CD4-positive, CD25-positive, alpha-beta regulatory T cell (primary cell): ENCODE measurements around the gene PCNT. TPM values are rescaled to one million over a fixed set of nuclear protein-coding genes. Genes with fewer than 3 reads are reported as not detected.
A peak's percentile ranks its signal among the peaks of the same experiment; 100 is the strongest.
"Not testable (repeated sequence)": the region's sequence is repeated elsewhere in the genome, so short reads cannot be mapped to it uniquely, and the experiment has no call there.

Source experiments
- ATAC-seq, 2 donors: fragments of 150-1000 bp; cut with Tn5 transposase; one replicate each; pipeline ENCODE4 v1.10.0; 2021; ENCODE audit warnings: low read depth in 2 of 2, moderate number of reproducible peaks in 2 of 2, moderate library complexity in 1 of 2
- DNase-seq, 3 donors: peaks; one replicate each; pipeline versions ENCODE4 v3.0.0 to v3.0.0-alpha.2; 2012 to 2022; ENCODE audit warnings: mixed read lengths in 1 of 3
- H3K27ac ChIP-seq: one replicate; pipeline ENCODE4 v1.7.0; 2013; ENCODE audit warnings: mild to moderate bottlenecking, low read length; ENCODE audit not compliant: insufficient read depth, poor library complexity, severe bottlenecking
- H3K27me3 ChIP-seq: one replicate; pipeline ENCODE4 v1.7.0; 2013; ENCODE audit warnings: low read length; ENCODE audit not compliant: control insufficient read depth, insufficient read depth
- H3K36me3 ChIP-seq: one replicate; pipeline ENCODE4 v1.7.0; 2013; ENCODE audit warnings: mild to moderate bottlenecking, low read length, moderate library complexity; ENCODE audit not compliant: control insufficient read depth, insufficient read depth
- H3K4me1 ChIP-seq: 2 replicates; pipeline ENCODE4 v1.7.0; 2013; ENCODE audit warnings: mild to moderate bottlenecking, low read length; ENCODE audit not compliant: insufficient read depth, control insufficient read depth, poor library complexity, severe bottlenecking
- H3K4me3 ChIP-seq: one replicate; pipeline ENCODE4 v1.7.0; 2013; ENCODE audit warnings: low read depth, mild to moderate bottlenecking, low read length, moderate library complexity
- H3K9me3 ChIP-seq, 2 experiments: 1 replicate in 1 of 2; 2 replicates in 1 of 2; pipeline ENCODE4 v1.7.0; 2013; ENCODE audit warnings: low read length in 2 of 2, mild to moderate bottlenecking in 1 of 2, moderate library complexity in 1 of 2; ENCODE audit not compliant: control insufficient read depth in 2 of 2
- H3K27ac Mint-ChIP-seq, 3 donors: one replicate each; pipeline ENCODE4 v1.8.0; 2020 to 2022; ENCODE audit warnings: mild to moderate bottlenecking in 3 of 3, mixed read lengths in 3 of 3, moderate library complexity in 2 of 3
- H3K27me3 Mint-ChIP-seq: one replicate; pipeline ENCODE4 v1.8.0; 2022; ENCODE audit warnings: mild to moderate bottlenecking, mixed read lengths
- H3K36me3 Mint-ChIP-seq: one replicate; pipeline ENCODE4 v1.8.0; 2020; ENCODE audit warnings: mixed read lengths
- H3K4me1 Mint-ChIP-seq, 4 donors: one replicate each; pipeline ENCODE4 v1.8.0; 2020 to 2022; ENCODE audit warnings: mixed read lengths in 4 of 4, mild to moderate bottlenecking in 1 of 4
- H3K4me3 Mint-ChIP-seq, 4 donors: one replicate each; pipeline ENCODE4 v1.8.0; 2020 to 2022; ENCODE audit warnings: mild to moderate bottlenecking in 4 of 4, mixed read lengths in 4 of 4, moderate library complexity in 3 of 4
- H3K9me3 Mint-ChIP-seq, 7 donors: one replicate each; pipeline ENCODE4 v1.8.0; 2020 to 2022; ENCODE audit warnings: mixed read lengths in 7 of 7, mild to moderate bottlenecking in 3 of 7, moderate library complexity in 2 of 7
- polyA plus RNA-seq, 4 donors: library from polyadenylated mRNA; unstranded; fragments of 300-500 nt; fragmentation: Illumina TruSeq; gene quantifications; one replicate each; pipeline ENCODE4 v1.2.3, GENCODE V29; 2021
- total RNA-seq: library from RNA; stranded (reverse); gene quantifications from one replicate; pipeline ENCODE4 v1.2.3, GENCODE V29; 2022

The PCNT gene
- total and polyA plus RNA-seq, 5 donors from 2014 or later, result 5.3 to 64.5 (median 10.5) TPM

- not testable (repeated sequence) for H3K27me3 Mint-ChIP-seq, H3K27me3 ChIP-seq, H3K27ac ChIP-seq, H3K9me3 Mint-ChIP-seq, H3K4me3 Mint-ChIP-seq, ATAC-seq, DNase-seq, H3K9me3 ChIP-seq, H3K4me3 ChIP-seq
- Histone ChIP-seq H3K36me3 (peaks cover 11% of the 10 kb centered on the region), H3K4me1 (peaks cover 12% of the 10 kb centered on the region)
- Mint-ChIP-seq H3K4me1 (peaks cover 0 to 19% (median 13%) of the 10 kb centered on the region in 4 donors), H3K36me3 (peaks cover 26% of the 10 kb centered on the region), H3K27ac (peak overlapping the region in 1 of 3 donors; percentile 52)
Observed at GRCh38 chr21:46372947-46373346, 49.0 kb downstream of the PCNT start.

DNA sequence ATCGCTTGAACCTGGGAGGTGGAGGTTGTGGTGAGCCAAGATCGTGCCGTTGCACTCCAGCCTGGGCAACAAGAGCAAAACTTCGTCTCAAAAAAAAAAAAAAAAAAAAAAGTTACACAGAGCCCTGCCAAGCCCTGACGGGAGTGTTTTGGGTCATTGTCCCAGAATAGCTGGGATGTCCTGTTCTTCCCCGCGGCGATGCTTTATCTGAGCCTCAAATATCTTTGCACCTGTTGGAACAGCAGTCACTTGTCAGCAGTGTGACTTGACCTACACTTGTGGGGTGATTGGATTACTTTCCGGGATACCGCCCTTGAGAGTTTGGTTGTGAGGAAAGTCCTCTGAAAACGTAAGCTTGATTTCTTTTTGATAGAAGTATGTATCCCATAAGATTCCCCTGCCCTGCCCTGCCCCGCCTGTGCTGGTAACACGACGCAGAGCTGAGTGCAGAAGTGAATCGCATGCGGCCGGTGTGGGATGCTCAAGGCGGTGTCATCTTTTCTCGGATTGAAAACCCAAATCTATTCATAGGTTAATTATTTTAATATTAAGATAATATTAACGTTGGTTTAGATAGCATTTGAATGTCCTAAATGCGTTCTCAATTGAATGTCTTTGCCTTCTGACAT lies 50.9 kb downstream of the PCNT start:
- no peak overlapping the region for H3K27ac ChIP-seq
- no peaks in the 10 kb centered on the region for H3K27me3 ChIP-seq
- ATAC-seq (no peak), DNase-seq (no peak)
- Mint-ChIP-seq H3K27ac (no peak overlapping the region), H3K4me3 (no peak overlapping the region), H3K27me3 (no peaks in the 10 kb centered on the region), H3K9me3 (peaks cover 0 to 1% (median 0%) of the 10 kb centered on the region in 7 donors), H3K36me3 (peaks cover 36% of the 10 kb centered on the region), H3K4me1 (peaks cover 0 to 9% (median 6%) of the 10 kb centered on the region in 4 donors)
- H3K9me3 ChIP-seq, result no peaks in the 10 kb centered on the region
- peaks cover 10% of the 10 kb centered on the region for H3K36me3 ChIP-seq
- H3K4me3 ChIP-seq, result no peak overlapping the region
- H3K4me1 ChIP-seq, result no peaks in the 10 kb centered on the region

- peaks cover 36% of the 10 kb centered on the region for H3K36me3 Mint-ChIP-seq
- H3K27ac Mint-ChIP-seq, result no peak overlapping the region
- no peak for ATAC-seq
Observed at GRCh38 chr21:46375560-46376230, 51.7 kb downstream of the PCNT start.

GRCh38 chr21:46376231-46376628 lies 52.3 kb downstream of the PCNT start:
- Mint-ChIP-seq H3K4me3 (no peak overlapping the region), H3K27me3 (no peaks in the 10 kb centered on the region), H3K4me1 (peaks cover 0 to 9% (median 6%) of the 10 kb centered on the region in 4 donors), H3K9me3 (peaks cover 0 to 2% (median 0%) of the 10 kb centered on the region in 7 donors), H3K36me3 (peaks cover 36% of the 10 kb centered on the region), H3K27ac (no peak overlapping the region)
- no peak overlapping the region for H3K4me3 ChIP-seq
- DNase-seq (no peak), ATAC-seq (no peak)
- peaks cover 10% of the 10 kb centered on the region for H3K36me3 ChIP-seq
- no peak overlapping the region for H3K27ac ChIP-seq
- no peaks in the 10 kb centered on the region for H3K4me1 ChIP-seq
- H3K27me3 ChIP-seq, result no peaks in the 10 kb centered on the region
- H3K9me3 ChIP-seq, result no peaks in the 10 kb centered on the region

More at GRCh38 chr21:46375560-46376230, 51.7 kb downstream of the PCNT start:
- DNase-seq, result no peak
- Mint-ChIP-seq H3K4me1 (peaks cover 0 to 9% (median 6%) of the 10 kb centered on the region in 4 donors), H3K9me3 (peaks cover 0 to 1% (median 0%) of the 10 kb centered on the region in 7 donors), H3K27me3 (no peaks in the 10 kb centered on the region), H3K4me3 (no peak overlapping the region)
- Histone ChIP-seq H3K4me3 (no peak overlapping the region), H3K27me3 (no peaks in the 10 kb centered on the region), H3K4me1 (no peaks in the 10 kb centered on the region), H3K9me3 (no peaks in the 10 kb centered on the region), H3K27ac (no peak overlapping the region), H3K36me3 (peaks cover 10% of the 10 kb centered on the region)

- Histone ChIP-seq H3K27ac (no peak overlapping the region), H3K4me3 (no peak overlapping the region), H3K4me1 (no peaks in the 10 kb centered on the region), H3K9me3 (no peaks in the 10 kb centered on the region), H3K36me3 (peaks cover 9% of the 10 kb centered on the region), H3K27me3 (no peaks in the 10 kb centered on the region)
- Mint-ChIP-seq H3K27me3 (no peaks in the 10 kb centered on the region), H3K36me3 (peaks cover 38% of the 10 kb centered on the region), H3K4me1 (peaks cover 0 to 6% (median 4%) of the 10 kb centered on the region in 4 donors), H3K9me3 (peaks cover 0 to 2% (median under 1%) of the 10 kb centered on the region in 7 donors), H3K27ac (peak overlapping the region in 1 of 3 donors; percentile 85), H3K4me3 (no peak overlapping the region)
- ATAC-seq (no peak), DNase-seq (no peak)
Observed at GRCh38 chr21:46376856-46377453, 53.0 kb downstream of the PCNT start.

- DNase-seq (no peak), ATAC-seq (no peak)
- peaks cover 0 to 6% (median 4%) of the 10 kb centered on the region in 4 donors for H3K4me1 Mint-ChIP-seq
- no peak overlapping the region for H3K27ac Mint-ChIP-seq
- H3K36me3 Mint-ChIP-seq, result peaks cover 39% of the 10 kb centered on the region
- H3K4me3 Mint-ChIP-seq, result no peak overlapping the region
- Histone ChIP-seq H3K4me3 (no peak overlapping the region), H3K9me3 (no peaks in the 10 kb centered on the region), H3K27me3 (no peaks in the 10 kb centered on the region), H3K4me1 (no peaks in the 10 kb centered on the region), H3K27ac (no peak overlapping the region), H3K36me3 (peaks cover 16% of the 10 kb centered on the region)
- H3K27me3 Mint-ChIP-seq, result no peaks in the 10 kb centered on the region
- H3K9me3 Mint-ChIP-seq, result peaks cover 0 to 5% (median 1%) of the 10 kb centered on the region in 7 donors
Observed at GRCh38 chr21:46377789-46378188, 53.8 kb downstream of the PCNT start.

GRCh38 chr21:46379105-46379504 lies 55.1 kb downstream of the PCNT start:
- no peaks in the 10 kb centered on the region for H3K27me3 Mint-ChIP-seq
- H3K4me1 Mint-ChIP-seq, result peaks cover 0 to 6% (median 4%) of the 10 kb centered on the region in 4 donors
- Histone ChIP-seq H3K9me3 (no peaks in the 10 kb centered on the region), H3K36me3 (peaks cover 17% of the 10 kb centered on the region), H3K27ac (no peak overlapping the region), H3K4me3 (no peak overlapping the region), H3K27me3 (no peaks in the 10 kb centered on the region), H3K4me1 (no peaks in the 10 kb centered on the region)
- H3K27ac Mint-ChIP-seq, result peak overlapping the region in 1 of 3 donors; percentile 38
- peaks cover 0 to 5% (median 1%) of the 10 kb centered on the region in 7 donors for H3K9me3 Mint-ChIP-seq
- peak overlapping the region in 1 of 4 donors; percentile 89 for H3K4me3 Mint-ChIP-seq
- ATAC-seq (no peak), DNase-seq (no peak)
- H3K36me3 Mint-ChIP-seq, result peaks cover 51% of the 10 kb centered on the region
